PC-3 (cell line): ENCODE results near the gene SCN4B. TPM values are rescaled to one million over a fixed set of nuclear protein-coding genes. Genes with fewer than 3 reads are reported as not detected.

Experiments
- ATAC-seq: fragments of 200-7000 bp; cut with Tn5 transposase; 2 replicates; pipeline ENCODE4 v1.9.1; 2020; ENCODE audit warnings: mild to moderate bottlenecking, moderate library complexity
- BruUV-seq: library from RNA; stranded (reverse); fragments of 400-500 nt; replicated peaks from 2 replicates; lab custom pipeline; 2021; lab: Mats Ljungman, UMichigan
- CTCF ChIA-PET: fragments of 300-600 bp; sonication (Branson Sonifier 250); formaldehyde crosslinking; loops from one replicate; lab custom pipeline; 2022; ENCODE audit warnings: antibody characterized with exemption; lab: Charles Lee
- POLR2A ChIA-PET: fragments of 300-600 bp; sonication (Branson Sonifier 250); formaldehyde crosslinking; loops from one replicate; lab custom pipeline; 2022; ENCODE audit warnings: antibody characterized with exemption; ENCODE audit not compliant: unreplicated experiment; lab: Charles Lee
- DNase-seq: peaks from one replicate; pipeline ENCODE4 v3.0.0-alpha.2; 2015
- H2AFZ ChIP-seq: fragments of 300-600 bp; sonication (generic); 2 replicates; pipeline ENCODE4 v1.6.0; 2016; ENCODE audit warnings: antibody characterized with exemption, low read length
- H3F3A ChIP-seq: fragments of 300-600 bp; sonication (generic); one replicate; pipeline ENCODE4 v1.6.0; 2017; ENCODE audit warnings: antibody characterized with exemption, low read length, control low read depth, mild to moderate bottlenecking; ENCODE audit not compliant: unreplicated experiment
- H3K27ac ChIP-seq: fragments of 300-600 bp; sonication (generic); 2 replicates; pipeline ENCODE4 v1.5.1; 2016; ENCODE audit warnings: mild to moderate bottlenecking, low read length
- H3K27me3 ChIP-seq: fragments of 300-600 bp; sonication (generic); 2 replicates; pipeline ENCODE4 v1.6.1; 2016; ENCODE audit warnings: low read length, mixed read lengths
- H3K36me3 ChIP-seq: fragments of 300-600 bp; sonication (generic); 2 replicates; pipeline ENCODE4 v1.6.1; 2016; ENCODE audit warnings: low read depth, mixed run types, low read length, mixed read lengths
- H3K4me1 ChIP-seq: fragments of 300-600 bp; sonication (generic); 2 replicates; pipeline ENCODE4 v1.5.1; 2016; ENCODE audit warnings: low read length; ENCODE audit not compliant: insufficient read depth
- H3K4me2 ChIP-seq: fragments of 300-600 bp; sonication (generic); 2 replicates; pipeline ENCODE4 v1.6.0; 2016; ENCODE audit warnings: low read length
- H3K4me3 ChIP-seq: fragments of 300-600 bp; sonication (generic); 2 replicates; pipeline ENCODE4 v1.5.1; 2016; ENCODE audit warnings: mild to moderate bottlenecking, low read length, mixed read lengths
- H3K79me2 ChIP-seq: fragments of 300-600 bp; sonication (generic); 2 replicates; pipeline ENCODE4 v1.6.1; 2017; ENCODE audit warnings: low read length, mixed read lengths
- H3K9ac ChIP-seq: fragments of 300-600 bp; sonication (generic); 2 replicates; pipeline ENCODE4 v1.6.0; 2016; ENCODE audit warnings: mild to moderate bottlenecking, low read length
- H3K9me2 ChIP-seq: fragments of 300-600 bp; sonication (generic); replicated peaks from 2 replicates; pipeline ENCODE4 v1.6.1; 2016; ENCODE audit warnings: mixed run types, low read length, mixed read lengths
- H3K9me3 ChIP-seq: fragments of 300-600 bp; sonication (generic); 2 replicates; pipeline ENCODE4 v1.6.1; 2016; ENCODE audit warnings: low read length, mixed read lengths
- H4K20me1 ChIP-seq: fragments of 300-600 bp; sonication (generic); 2 replicates; pipeline ENCODE4 v1.6.1; 2016; ENCODE audit warnings: low read length, mixed read lengths
- EZH2 ChIP-seq: fragments of 300-600 bp; sonication (generic); IDR thresholded peaks from one replicate; pipeline ENCODE4 v1.6.1; 2017; ENCODE audit warnings: antibody characterized with exemption, mild to moderate bottlenecking, low read length; ENCODE audit not compliant: unreplicated experiment
- EZH2phosphoT487 ChIP-seq: fragments of 300-600 bp; sonication (generic); IDR thresholded peaks from 2 replicates; pipeline ENCODE4 v1.6.1; 2018; ENCODE audit warnings: mild to moderate bottlenecking, antibody characterized with exemption, low read length, borderline replicate concordance
- intact Hi-C: fragments of 100-400 bp; cut with micrococcal nuclease; formaldehyde crosslinking; loops from 2 replicates; pipeline ENCODE4 v1.9.0; 2023
- total RNA-seq: library from RNA; depleted of rRNA; stranded (reverse); fragments of >200 nt; gene quantifications from 2 replicates; pipeline ENCODE4 v1.2.3, GENCODE V29; 2014
- TF ChIP-seq, protein P1 (sequence below): fragments of 300-600 bp; sonication (generic); conservative IDR thresholded peaks from 2 replicates; pipeline ENCODE4 v1.5.1; 2017; ENCODE audit warnings: antibody characterized with exemption, low read depth, mild to moderate bottlenecking, low read length

The SCN4B gene
- total RNA-seq, 1 experiment from 2014 or later: not detected

DNA sequence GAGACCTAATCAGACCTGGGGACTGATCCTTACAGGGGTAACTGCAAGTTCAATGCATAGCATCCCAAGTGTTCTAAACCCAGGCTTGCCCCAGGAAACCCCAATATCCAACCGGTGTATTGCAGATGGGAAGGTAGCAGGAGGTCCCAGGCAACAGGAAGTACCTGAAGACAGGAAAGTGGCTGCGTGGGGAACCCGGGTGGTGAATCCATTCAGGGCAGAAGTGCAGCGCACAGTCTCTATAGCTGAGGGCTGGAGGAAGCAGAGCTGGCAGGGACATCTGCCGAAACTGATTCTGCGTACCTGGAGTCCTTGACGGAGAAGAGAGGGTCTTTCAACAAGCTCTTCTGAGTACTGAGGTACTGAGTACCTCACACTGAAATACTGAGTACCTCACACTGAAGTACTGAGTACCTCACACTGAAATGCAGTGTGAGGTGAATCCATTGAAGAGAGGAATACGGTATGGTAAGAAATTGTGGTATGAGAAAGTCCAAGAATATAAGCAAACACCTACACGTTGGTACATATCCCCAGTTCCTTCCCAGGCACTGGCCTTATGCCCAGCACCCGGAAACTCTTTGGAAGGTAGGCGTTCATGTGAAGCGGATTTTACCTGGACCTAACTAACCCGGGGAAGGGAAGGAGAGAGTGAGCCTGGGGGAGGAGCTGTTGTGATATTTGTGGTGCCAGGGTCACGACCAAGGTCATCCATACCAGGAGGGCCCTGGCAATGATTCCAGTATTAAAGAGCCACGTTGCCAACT lies 20.1 kb downstream of the SCN4B start:
- Histone ChIP-seq H3K27me3 (peaks cover 83% of the 10 kb centered on the region), H3K4me1 (no peaks in the 10 kb centered on the region), H2AFZ (no peak overlapping the region), H3K4me3 (no peak overlapping the region), H3K36me3 (no peaks in the 10 kb centered on the region), H3K9me3 (no peaks in the 10 kb centered on the region), H3K79me2 (no peaks in the 10 kb centered on the region), H3F3A (no peaks in the 10 kb centered on the region), H3K9me2 (no peaks in the 10 kb centered on the region), H3K9ac (no peak overlapping the region), H4K20me1 (no peaks in the 10 kb centered on the region), H3K4me2 (no peak overlapping the region), H3K27ac (no peak overlapping the region)
- ATAC-seq: no peak
- ChIA-PET POLR2A (no interaction called here), CTCF (no interaction called here)
- BruUV-seq: no TSS peak
- intact Hi-C loops: no loop called here
- no peak for DNase-seq
- TF ChIP-seq EZH2 (no peak), EZH2phosphoT487 (no peak)
- TF ChIP-seq, protein P1, sequence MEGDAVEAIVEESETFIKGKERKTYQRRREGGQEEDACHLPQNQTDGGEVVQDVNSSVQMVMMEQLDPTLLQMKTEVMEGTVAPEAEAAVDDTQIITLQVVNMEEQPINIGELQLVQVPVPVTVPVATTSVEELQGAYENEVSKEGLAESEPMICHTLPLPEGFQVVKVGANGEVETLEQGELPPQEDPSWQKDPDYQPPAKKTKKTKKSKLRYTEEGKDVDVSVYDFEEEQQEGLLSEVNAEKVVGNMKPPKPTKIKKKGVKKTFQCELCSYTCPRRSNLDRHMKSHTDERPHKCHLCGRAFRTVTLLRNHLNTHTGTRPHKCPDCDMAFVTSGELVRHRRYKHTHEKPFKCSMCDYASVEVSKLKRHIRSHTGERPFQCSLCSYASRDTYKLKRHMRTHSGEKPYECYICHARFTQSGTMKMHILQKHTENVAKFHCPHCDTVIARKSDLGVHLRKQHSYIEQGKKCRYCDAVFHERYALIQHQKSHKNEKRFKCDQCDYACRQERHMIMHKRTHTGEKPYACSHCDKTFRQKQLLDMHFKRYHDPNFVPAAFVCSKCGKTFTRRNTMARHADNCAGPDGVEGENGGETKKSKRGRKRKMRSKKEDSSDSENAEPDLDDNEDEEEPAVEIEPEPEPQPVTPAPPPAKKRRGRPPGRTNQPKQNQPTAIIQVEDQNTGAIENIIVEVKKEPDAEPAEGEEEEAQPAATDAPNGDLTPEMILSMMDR: no peak

DNA sequence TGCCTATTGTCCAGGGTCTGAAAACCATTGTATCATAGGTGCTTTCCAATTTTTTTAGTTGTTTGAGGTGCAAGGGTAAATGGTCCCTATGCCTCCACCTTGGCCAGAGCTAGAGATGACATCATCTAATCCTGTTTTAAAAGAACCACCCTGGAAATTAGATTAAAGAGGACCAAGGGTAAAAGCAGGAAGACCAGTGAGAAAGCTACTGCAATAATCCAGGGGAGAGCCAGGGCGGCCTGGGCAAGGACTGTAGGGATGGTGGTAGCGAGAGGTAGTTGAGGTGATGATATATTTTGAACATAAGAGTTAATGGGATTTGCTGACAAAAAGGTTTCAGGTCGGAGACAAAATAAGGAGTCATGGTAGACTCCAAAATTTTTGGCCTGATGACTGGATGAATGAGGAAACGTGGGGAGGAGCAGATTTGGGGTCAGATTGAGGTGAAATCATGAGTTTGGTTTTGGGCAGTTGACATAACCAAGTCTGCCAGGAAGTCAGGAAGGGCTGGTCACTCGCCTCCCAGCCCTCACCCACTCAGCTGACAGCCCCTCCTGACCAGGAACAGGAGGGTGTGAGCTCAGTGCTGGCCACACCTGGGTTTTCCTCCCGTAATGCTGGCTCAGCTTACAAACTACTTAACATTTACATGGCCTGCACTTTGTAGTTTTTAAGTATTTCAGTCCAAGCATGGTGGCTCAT lies 23.0 kb downstream of the SCN4B start:
- CTCF ChIA-PET: no interaction called here
- intact Hi-C loops: no loop called here

More for the DNA sequence above, 23.0 kb downstream of the SCN4B start:
- Histone ChIP-seq H3K9me2 (no peaks in the 10 kb centered on the region), H3K79me2 (no peaks in the 10 kb centered on the region), H3K9ac (no peak overlapping the region), H3K4me1 (no peaks in the 10 kb centered on the region), H3K27me3 (peaks cover 69% of the 10 kb centered on the region), H3K4me2 (no peak overlapping the region), H4K20me1 (no peaks in the 10 kb centered on the region), H3F3A (no peaks in the 10 kb centered on the region), H2AFZ (no peak overlapping the region), H3K27ac (no peak overlapping the region), H3K9me3 (no peaks in the 10 kb centered on the region), H3K4me3 (no peak overlapping the region), H3K36me3 (no peaks in the 10 kb centered on the region)
- POLR2A ChIA-PET: no interaction called here
- DNase-seq (no peak), ATAC-seq (no peak)
- BruUV-seq: no TSS peak
- TF ChIP-seq, protein P1: no peak
- TF ChIP-seq EZH2 (no peak), EZH2phosphoT487 (no peak)
